ENCODE measurements around the gene GRIK4.

Gene GRIK4

DNA sequence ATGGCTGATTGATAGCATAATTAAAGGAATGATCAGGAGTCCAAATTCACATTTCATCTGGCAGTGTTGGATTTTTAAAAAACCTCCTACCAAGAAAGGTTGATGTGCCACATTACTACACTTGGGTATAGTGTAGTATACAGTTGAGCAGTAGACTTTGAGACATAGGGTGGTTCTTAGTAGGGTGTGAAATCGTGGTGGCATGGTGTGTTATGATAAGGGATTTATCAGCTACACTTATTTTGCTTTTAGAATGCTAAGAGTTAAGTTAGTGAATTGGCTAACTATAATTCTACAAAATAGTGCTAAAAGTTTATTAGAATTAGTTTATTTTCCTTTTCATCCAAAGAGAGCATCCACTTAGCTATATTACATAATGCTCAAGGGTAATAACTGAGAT, 525.5 kb downstream of the GRIK4 start:
- no peak for DNase-seq (ENCODE audit: low read depth in 2 of 2)

Measured in stimulated activated CD4-positive, alpha-beta T cell treated with anti-CD3 and anti-CD28 coated beads, Interleukin-1b, Interleukin-23, amount 100 ng/mL, for 1 hour (primary cell).